Thoracic aorta (tissue), 2 donors: ENCODE data around the gene PCNT. TPM values are rescaled to one million over a fixed set of nuclear protein-coding genes. Genes with fewer than 3 reads are reported as not detected.

Experiments used
- ATAC-seq: fragments of 150-250 bp; one replicate; pipeline ENCODE4 v1.8.0; 2017; ENCODE audit warnings: low read depth; ENCODE audit not compliant: insufficient number of reproducible peaks, low FRiP score
- DNase-seq: peaks from one replicate; pipeline ENCODE4 v3.0.0-alpha.2; 2020; ENCODE audit warnings: low spot score
- H3K27ac ChIP-seq, 2 donors: fragments of 200-600 bp; sonication (generic); 1 replicate in 1 of 2; 2 replicates in 1 of 2; pipeline ENCODE4 v1.5.1; 2016; ENCODE audit warnings: mild to moderate bottlenecking in 2 of 2, moderate library complexity in 2 of 2
- H3K27me3 ChIP-seq: fragments of 200-600 bp; sonication (generic); replicated peaks from 2 replicates; pipeline ENCODE4 v1.6.0; 2016; ENCODE audit warnings: mild to moderate bottlenecking; ENCODE audit not compliant: insufficient read depth
- H3K36me3 ChIP-seq: fragments of 200-600 bp; sonication (generic); one replicate; pipeline ENCODE4 v1.5.1; 2016
- H3K4me1 ChIP-seq, 2 donors: fragments of 200-600 bp; sonication (generic); 1 replicate in 1 of 2; 2 replicates in 1 of 2; pipeline versions ENCODE4 v1.5.1 to v1.6.0; 2016; ENCODE audit warnings: low read depth in 2 of 2, mild to moderate bottlenecking in 1 of 2; ENCODE audit not compliant: control insufficient read depth in 1 of 2
- H3K4me3 ChIP-seq: fragments of 200-600 bp; sonication (generic); 2 replicates; pipeline ENCODE4 v1.5.1; 2016; ENCODE audit warnings: mild to moderate bottlenecking
- H3K9me3 ChIP-seq: fragments of 200-600 bp; sonication (generic); 2 replicates; pipeline ENCODE4 v1.5.1; 2016
- total RNA-seq, 2 donors: library from RNA; depleted of rRNA; stranded (reverse); fragments of >200 nt; gene quantifications; one replicate each; pipeline versions ENCODE4 v1.1.0 to v1.2.3, GENCODE V29; 2016
- TF ChIP-seq, protein P1 (sequence below): fragments of 200-600 bp; sonication (generic); IDR thresholded peaks from one replicate; pipeline ENCODE4 v1.5.1; 2019; ENCODE audit warnings: antibody characterized with exemption

Gene PCNT
- total RNA-seq, 2 donors from 2014 or later, result 46.8 to 51.4 TPM

GRCh38 chr21:46409641-46410406 lies 85.9 kb downstream of the PCNT start:
- TF ChIP-seq, protein P1, sequence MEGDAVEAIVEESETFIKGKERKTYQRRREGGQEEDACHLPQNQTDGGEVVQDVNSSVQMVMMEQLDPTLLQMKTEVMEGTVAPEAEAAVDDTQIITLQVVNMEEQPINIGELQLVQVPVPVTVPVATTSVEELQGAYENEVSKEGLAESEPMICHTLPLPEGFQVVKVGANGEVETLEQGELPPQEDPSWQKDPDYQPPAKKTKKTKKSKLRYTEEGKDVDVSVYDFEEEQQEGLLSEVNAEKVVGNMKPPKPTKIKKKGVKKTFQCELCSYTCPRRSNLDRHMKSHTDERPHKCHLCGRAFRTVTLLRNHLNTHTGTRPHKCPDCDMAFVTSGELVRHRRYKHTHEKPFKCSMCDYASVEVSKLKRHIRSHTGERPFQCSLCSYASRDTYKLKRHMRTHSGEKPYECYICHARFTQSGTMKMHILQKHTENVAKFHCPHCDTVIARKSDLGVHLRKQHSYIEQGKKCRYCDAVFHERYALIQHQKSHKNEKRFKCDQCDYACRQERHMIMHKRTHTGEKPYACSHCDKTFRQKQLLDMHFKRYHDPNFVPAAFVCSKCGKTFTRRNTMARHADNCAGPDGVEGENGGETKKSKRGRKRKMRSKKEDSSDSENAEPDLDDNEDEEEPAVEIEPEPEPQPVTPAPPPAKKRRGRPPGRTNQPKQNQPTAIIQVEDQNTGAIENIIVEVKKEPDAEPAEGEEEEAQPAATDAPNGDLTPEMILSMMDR, result no peak
- Histone ChIP-seq H3K36me3 (peaks cover 12% of the 10 kb centered on the region), H3K4me3 (no peak overlapping the region), H3K27me3 (no peaks in the 10 kb centered on the region), H3K4me1 (no peaks in the 10 kb centered on the region), H3K9me3 (no peaks in the 10 kb centered on the region), H3K27ac (no peak overlapping the region)
- ATAC-seq (no peak), DNase-seq (no peak)

- ATAC-seq, result no peak
- TF ChIP-seq, protein P1, result no peak
- peaks cover 12% of the 10 kb centered on the region for H3K36me3 ChIP-seq
These were observed 86.6 kb downstream of the PCNT start for GRCh38 chr21:46410516-46410915.

GRCh38 chr21:46411236-46411635 lies 87.3 kb downstream of the PCNT start:
- no peaks in the 10 kb centered on the region for H3K27me3 ChIP-seq
- TF ChIP-seq, protein P1, result no peak
- ATAC-seq (no peak), DNase-seq (no peak)
- peaks cover 18% of the 10 kb centered on the region for H3K36me3 ChIP-seq
- H3K4me1 ChIP-seq, result no peaks in the 10 kb centered on the region
- H3K9me3 ChIP-seq, result no peaks in the 10 kb centered on the region
- H3K27ac ChIP-seq, result no peak overlapping the region
- no peak overlapping the region for H3K4me3 ChIP-seq

More at GRCh38 chr21:46410516-46410915, 86.6 kb downstream of the PCNT start:
- no peaks in the 10 kb centered on the region for H3K4me1 ChIP-seq
- DNase-seq, result no peak
- no peaks in the 10 kb centered on the region for H3K27me3 ChIP-seq
- H3K4me3 ChIP-seq, result no peak overlapping the region
- H3K27ac ChIP-seq, result no peak overlapping the region
- no peaks in the 10 kb centered on the region for H3K9me3 ChIP-seq

DNA sequence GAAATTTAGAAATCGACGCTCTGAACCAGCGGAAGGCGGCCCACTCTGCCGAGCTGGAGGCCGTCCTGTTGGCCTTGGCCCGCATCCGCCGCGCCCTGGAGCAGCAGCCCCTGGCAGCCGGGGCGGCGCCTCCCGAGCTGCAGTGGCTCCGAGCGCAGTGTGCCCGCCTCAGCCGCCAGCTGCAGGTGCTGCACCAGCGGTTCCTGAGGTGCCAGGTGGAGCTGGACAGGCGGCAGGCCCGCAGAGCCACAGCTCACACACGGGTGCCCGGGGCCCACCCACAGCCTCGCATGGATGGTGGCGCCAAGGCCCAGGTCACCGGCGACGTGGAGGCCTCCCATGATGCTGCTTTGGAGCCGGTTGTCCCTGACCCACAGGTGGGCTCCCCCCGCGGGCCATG lies 87.7 kb downstream of the PCNT start:
- ATAC-seq (no peak), DNase-seq (no peak)
- peaks cover 21% of the 10 kb centered on the region for H3K36me3 ChIP-seq

DNA sequence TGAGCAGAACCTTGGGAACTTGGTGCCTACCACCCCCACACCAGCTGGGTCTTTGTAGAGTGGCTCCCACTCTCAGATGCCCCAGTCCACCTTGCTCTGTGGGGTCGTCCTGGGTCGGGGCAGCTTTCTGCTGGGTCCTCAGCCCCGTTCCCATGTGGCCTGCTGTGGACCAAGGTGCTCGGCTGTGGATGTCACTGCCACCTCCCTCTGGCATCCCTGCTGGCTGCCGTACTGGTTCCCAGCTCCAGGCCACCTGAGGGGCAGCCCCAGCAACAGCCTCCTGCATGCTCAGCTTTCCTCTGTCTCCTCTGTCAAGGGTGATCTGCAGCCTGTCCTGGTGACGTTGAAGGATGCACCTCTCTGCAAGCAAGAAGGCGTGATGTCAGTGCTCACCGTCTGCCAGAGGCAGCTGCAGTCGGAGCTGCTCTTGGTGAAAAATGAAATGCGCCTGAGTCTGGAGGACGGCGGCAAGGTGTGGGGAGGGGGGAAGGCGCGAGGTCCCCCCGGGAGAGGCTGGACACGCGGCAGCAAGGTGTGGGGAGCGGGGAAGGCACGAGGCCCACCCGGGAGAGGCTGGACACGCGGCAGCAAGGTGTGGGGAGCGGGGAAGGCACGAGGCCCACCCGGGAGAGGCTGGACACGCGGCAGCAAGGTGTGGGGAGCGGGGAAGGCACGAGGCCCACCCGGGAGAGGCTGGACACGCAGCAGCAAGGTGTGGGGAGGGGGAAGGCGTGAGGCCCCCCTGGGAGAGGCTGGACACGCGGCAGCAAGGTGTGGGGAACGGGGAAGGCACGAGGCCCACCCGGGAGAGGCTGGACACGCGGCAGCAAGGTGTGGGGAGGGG lies 88.8 kb downstream of the PCNT start:
- no peak overlapping the region for H3K4me3 ChIP-seq
- no peak overlapping the region for H3K27ac ChIP-seq
- DNase-seq (no peak), ATAC-seq (no peak)
- H3K4me1 ChIP-seq, result no peaks in the 10 kb centered on the region
- peaks cover 21% of the 10 kb centered on the region for H3K36me3 ChIP-seq
- H3K27me3 ChIP-seq, result no peaks in the 10 kb centered on the region
- no peaks in the 10 kb centered on the region for H3K9me3 ChIP-seq
- TF ChIP-seq, protein P1, result no peak

More for the DNA sequence above, 87.7 kb downstream of the PCNT start:
- Histone ChIP-seq H3K9me3 (no peaks in the 10 kb centered on the region), H3K4me1 (no peaks in the 10 kb centered on the region), H3K4me3 (no peak overlapping the region), H3K27me3 (no peaks in the 10 kb centered on the region), H3K27ac (no peak overlapping the region)
- TF ChIP-seq, protein P1, result no peak
